GM18502 (cell line): ENCODE data around the gene CCL8.

Experiments used
- ATAC-seq: cut with Tn5 transposase; IDR thresholded peaks from one replicate; pipeline ENCODE4 v1.9.1; 2021; ENCODE audit warnings: mild to moderate bottlenecking; ENCODE audit not compliant: unreplicated experiment, poor library complexity

Gene CCL8

GRCh38 chr17:34319039-34319483, at the start of gene CCL8:
Gene CCL8 (plus strand): TSS chr17:34319435. CDS start chr17:34319502, 67 bp downstream.
- ATAC-seq: no peak

- no peak for ATAC-seq
Observed at GRCh38 chr17:34269969-34270368, 49.3 kb upstream of the CCL8 start, which contains the start of gene CCL7. Gene CCL7 (plus strand): TSS chr17:34270221. CDS start chr17:34270291, 70 bp downstream.

- ATAC-seq: no peak
Observed at GRCh38 chr17:34275881-34276280, 43.4 kb upstream of the CCL8 start.

- ATAC-seq: no peak
Observed at GRCh38 chr17:34276826-34277225, 42.4 kb upstream of the CCL8 start.

GRCh38 chr17:34283571-34283970, 35.7 kb upstream of the CCL8 start:
- ATAC-seq: no peak

- no peak for ATAC-seq
Observed at GRCh38 chr17:34285286-34285792, 33.9 kb upstream of the CCL8 start, which contains the start of gene CCL11. Gene CCL11 (plus strand): TSS chr17:34285742. CDS start chr17:34285809, 67 bp downstream.

GRCh38 chr17:34287875-34288274, 31.4 kb upstream of the CCL8 start:
- ATAC-seq: no peak

GRCh38 chr17:34290586-34290985, 28.6 kb upstream of the CCL8 start:
- no peak for ATAC-seq

- ATAC-seq: no peak
Observed at GRCh38 chr17:34291721-34292348, 27.4 kb upstream of the CCL8 start.

GRCh38 chr17:34299027-34299426, 20.2 kb upstream of the CCL8 start:
- no peak for ATAC-seq

- ATAC-seq: no peak
Observed at GRCh38 chr17:34299956-34300577, 19.2 kb upstream of the CCL8 start.

GRCh38 chr17:34300652-34301370, 18.4 kb upstream of the CCL8 start:
- ATAC-seq: no peak

GRCh38 chr17:34301986-34302385, 17.2 kb upstream of the CCL8 start:
- no peak for ATAC-seq

GRCh38 chr17:34302636-34303035, 16.6 kb upstream of the CCL8 start:
- no peak for ATAC-seq

- no peak for ATAC-seq
Observed at GRCh38 chr17:34303606-34304005, 15.6 kb upstream of the CCL8 start.

- no peak for ATAC-seq
Observed at GRCh38 chr17:34305061-34305460, 14.2 kb upstream of the CCL8 start.

GRCh38 chr17:34305606-34306005, 13.6 kb upstream of the CCL8 start:
- ATAC-seq: no peak

GRCh38 chr17:34306466-34306865, 12.8 kb upstream of the CCL8 start:
- no peak for ATAC-seq

GRCh38 chr17:34307110-34307509, 12.1 kb upstream of the CCL8 start:
- ATAC-seq: no peak

- no peak for ATAC-seq
Observed at GRCh38 chr17:34308371-34308770, 10.9 kb upstream of the CCL8 start.

GRCh38 chr17:34311291-34311690, 7.9 kb upstream of the CCL8 start:
- ATAC-seq: no peak
